ENCODE results near the gene SYTL5.

- no peak for TF ChIP-seq CTCF (conservative IDR thresholded peaks at IDR 0.05 in 1 of 2, IDR thresholded peaks at IDR 0.05 in 1 of 2; ENCODE audit: extremely low read depth in 1 of 2, insufficient read depth in 1 of 2, low read depth in 1 of 2, low read length in 2 of 2)
- no peak for TF ChIP-seq EZH2 (IDR thresholded peaks at IDR 0.05; ENCODE audit: borderline replicate concordance, low read length)
Measured at GRCh38 chrX:38103857-38104812, 97.8 kb downstream of the SYTL5 start.

Data from mammary epithelial cell (primary cell).